ENCODE measurements around the gene KMT2A.
"Not testable (repeated sequence)": the region's sequence is repeated elsewhere in the genome, so short reads cannot be mapped to it uniquely, and the experiment has no call there.

Gene KMT2A

GRCh38 chr11:118435290-118435892 is 901 bp upstream of the KMT2A start:
- DNase-seq: peak; percentile 77

- peak; percentile 55 for DNase-seq
Measured at GRCh38 chr11:118436639-118437207, 431 bp downstream of the KMT2A start.

GRCh38 chr11:118437208-118438125 is 1.2 kb downstream of the KMT2A start:
- peak; percentile 67 for DNase-seq

- DNase-seq: peak; percentile 60
Measured at GRCh38 chr11:118438314-118438931, 2.1 kb downstream of the KMT2A start.

GRCh38 chr11:118439646-118440045 is 3.4 kb downstream of the KMT2A start:
- no peak for DNase-seq

- no peak for DNase-seq
Measured at GRCh38 chr11:118441770-118442275, 5.5 kb downstream of the KMT2A start.

- DNase-seq: no peak
Measured at GRCh38 chr11:118442301-118442700, 6.0 kb downstream of the KMT2A start.

DNA sequence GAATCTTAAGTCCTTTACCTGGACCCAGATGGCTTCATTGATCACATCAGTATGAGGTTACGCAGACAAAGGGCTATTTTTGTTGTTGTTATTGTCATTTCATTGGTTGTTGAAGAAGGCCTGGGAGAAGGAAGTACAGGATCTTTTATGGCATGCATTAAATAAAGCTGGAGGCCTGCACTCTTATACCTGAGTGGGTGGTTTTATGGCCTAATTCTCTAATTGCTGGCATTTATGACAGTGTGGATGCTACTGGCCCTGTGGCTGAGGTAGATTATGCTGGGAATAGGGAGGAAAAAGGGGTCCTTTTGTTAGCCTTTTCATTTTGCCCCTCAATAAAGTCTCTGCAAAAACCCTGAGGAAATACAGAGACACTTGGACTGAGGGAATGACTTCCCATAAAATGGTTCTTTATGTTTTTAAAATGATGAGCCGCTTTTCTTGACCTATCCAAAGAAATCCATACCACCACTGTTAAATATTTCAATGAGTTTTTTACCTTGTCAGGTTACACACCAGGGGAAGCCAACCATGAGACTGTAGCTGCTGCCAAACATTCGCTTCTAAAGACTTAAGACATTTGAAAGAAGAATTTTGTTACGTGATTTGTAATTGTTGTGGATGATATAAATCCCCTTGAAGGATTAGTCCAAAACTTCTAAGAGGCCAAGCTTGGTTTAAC is 6.8 kb downstream of the KMT2A start:
- no peak for DNase-seq

- no peak for DNase-seq
Measured at GRCh38 chr11:118443590-118444218, 7.4 kb downstream of the KMT2A start.

GRCh38 chr11:118447423-118447822 is 11.1 kb downstream of the KMT2A start:
- DNase-seq: no peak

DNA sequence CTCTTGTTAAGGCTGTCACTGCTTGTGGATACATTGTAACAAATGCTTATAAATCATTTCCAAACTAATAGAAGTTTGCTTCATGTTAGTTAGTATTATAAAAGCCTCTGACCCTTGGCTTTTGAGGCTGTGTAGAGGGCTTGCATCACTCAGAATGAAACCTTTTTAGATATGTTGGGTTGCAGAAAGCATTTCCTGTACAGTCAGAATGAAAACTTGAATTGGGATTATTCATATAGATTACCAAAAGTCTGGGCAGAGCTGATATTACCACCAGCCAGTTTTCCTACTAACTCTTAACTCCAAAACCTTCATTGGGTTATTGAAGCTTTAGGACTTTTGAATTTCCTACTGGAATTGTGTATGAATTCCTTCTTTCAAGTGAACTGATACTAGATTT is 12.0 kb downstream of the KMT2A start:
- DNase-seq: no peak

- DNase-seq: no peak
Measured at GRCh38 chr11:118449316-118449918, 13.1 kb downstream of the KMT2A start.

DNA sequence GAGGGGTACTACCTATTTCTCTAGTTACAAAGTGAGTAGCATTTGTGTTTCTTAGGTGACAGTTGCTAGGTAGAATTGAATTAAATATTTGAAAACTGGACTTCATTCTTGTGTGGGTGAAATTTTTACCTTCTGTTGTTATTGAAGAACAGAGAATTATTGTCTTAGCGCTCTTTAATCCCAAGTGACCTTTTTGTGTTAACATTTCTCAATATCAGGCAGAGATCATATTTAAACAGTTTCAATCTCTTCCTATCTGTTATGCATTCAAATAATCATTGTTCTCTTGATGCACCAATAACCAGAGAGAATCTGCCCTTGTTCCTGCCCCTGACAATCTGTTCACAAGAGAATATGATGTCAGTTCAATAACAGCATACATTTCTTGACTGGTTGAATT is 14.2 kb downstream of the KMT2A start:
- DNase-seq: no peak

GRCh38 chr11:118462178-118462577 is 25.9 kb downstream of the KMT2A start:
- DNase-seq: no peak

DNA sequence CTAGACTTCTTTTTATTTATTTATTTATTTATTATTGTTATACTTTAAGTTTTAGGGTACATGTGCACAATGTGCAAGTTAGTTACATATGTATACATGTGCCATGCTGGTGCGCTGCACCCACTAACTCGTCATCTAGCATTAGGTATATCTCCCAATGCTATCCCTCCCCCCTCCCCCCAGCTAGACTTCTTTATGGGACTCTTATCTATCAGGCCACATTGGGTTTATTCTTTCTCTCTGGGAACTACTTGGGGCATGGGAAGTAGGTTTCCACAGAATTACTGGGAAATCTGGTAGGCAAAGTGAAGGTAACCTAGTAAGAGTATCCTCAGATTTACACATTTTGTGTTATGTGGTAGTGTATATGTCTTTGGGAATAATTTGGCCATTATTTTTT is 32.7 kb downstream of the KMT2A start:
- DNase-seq: not testable (repeated sequence)

GRCh38 chr11:118471030-118471429 is 34.7 kb downstream of the KMT2A start:
- DNase-seq: no peak

- no peak for DNase-seq
Measured at GRCh38 chr11:118473537-118473936, 37.2 kb downstream of the KMT2A start.

DNA sequence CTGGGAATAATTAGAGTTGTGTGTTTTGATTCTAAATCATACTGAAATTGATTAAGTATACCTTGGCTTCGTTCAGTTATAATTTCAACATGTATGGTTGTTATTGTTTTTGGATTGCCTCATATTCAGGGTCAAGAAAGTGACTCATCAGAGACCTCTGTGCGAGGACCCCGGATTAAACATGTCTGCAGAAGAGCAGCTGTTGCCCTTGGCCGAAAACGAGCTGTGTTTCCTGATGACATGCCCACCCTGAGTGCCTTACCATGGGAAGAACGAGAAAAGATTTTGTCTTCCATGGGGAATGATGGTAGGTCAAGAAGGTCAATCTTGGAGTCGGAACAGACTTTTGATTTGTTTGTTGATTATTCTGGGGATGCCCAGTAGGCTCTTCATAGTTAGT is 40.4 kb downstream of the KMT2A start:
- DNase-seq: no peak

DNA sequence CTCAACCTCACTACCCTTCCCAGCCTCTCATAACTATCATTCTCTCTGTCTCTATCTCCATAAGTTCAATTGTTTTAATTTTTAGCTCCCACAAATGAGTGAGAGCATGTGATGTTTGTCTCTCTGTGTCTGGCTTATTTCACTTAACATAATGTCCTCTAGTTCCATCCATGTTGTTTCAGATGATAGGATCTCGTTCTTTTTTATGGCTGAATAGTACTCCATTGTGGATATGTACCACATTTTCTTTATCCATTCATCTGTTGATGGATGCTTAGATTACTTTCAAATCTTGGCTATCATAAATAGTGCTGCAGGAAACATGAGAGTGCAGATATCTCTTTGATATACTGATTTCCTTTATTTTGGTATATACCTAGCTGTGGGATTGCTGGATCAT is 44.9 kb downstream of the KMT2A start:
- DNase-seq: not testable (repeated sequence)

DNA sequence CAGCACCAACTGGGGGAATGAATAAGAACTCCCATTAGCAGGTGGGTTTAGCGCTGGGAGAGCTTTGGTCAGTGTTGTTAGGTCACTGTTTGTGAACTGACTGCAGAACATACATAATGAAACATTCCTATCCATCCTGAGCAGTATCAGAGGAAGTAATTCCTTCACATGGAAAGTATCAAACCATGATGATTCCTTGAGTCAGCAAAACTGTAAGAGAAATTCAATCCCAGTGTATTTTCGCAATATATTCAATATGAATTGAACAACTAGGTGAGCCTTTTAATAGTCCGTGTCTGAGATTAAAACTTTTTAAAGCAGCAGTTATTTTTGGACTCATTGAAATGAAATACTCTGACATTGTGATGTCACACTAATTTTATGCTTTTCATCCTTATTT is 48.1 kb downstream of the KMT2A start:
- no peak for DNase-seq

DNA sequence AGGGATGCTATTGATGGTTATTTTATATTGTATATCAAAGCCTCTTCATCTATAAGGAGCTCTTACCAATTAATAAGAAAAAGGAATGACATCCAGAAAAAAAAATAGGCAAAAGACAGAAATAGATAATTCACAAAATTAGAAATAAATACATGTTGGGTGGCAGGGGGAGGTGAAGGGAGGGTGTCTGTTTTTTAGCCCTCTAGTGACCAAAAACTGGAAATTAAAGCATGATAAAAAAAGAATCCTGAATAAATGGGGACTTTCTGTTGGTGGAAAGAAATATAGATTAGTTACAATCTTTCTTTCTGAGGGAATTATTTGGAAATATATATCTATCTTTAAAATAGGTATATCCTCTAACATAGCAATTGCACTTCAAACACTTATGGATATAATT is 49.0 kb downstream of the KMT2A start:
- no peak for DNase-seq

Data from stimulated activated CD4-positive, alpha-beta T cell treated with anti-CD3 and anti-CD28 coated beads, Interleukin-15, amount 100 ng/mL, for 24 hours (primary cell).